Measurements from ENCODE around the gene CD9.

CD9 gene

GRCh38 chr12:6171409-6172015 is 28.7 kb upstream of the CD9 start:
- Mint-ChIP-seq H3K27ac (no peak overlapping the region), H3K4me3 (no peak overlapping the region)
- no peak for ATAC-seq

DNA sequence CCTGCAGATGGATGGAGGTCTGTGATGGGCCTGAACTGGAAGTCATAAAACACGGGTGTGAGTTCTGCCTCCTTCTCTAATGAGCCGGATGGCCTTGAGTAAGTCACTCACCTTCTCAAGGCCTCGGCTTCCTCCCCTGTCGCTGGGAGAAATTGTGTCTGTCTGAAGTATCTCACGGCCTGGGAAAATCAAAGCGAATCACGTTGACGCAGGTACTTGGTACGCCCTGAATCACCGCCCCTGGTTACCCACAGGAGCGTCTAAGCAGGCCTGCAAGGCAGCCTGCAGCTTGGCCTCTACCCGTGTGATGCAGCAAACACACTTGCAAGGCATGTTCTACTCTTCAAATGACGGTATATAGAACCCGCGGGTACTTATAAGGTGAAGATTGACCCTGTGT is 28.1 kb upstream of the CD9 start:
- DNase-seq (no peak), ATAC-seq (no peak)
- Mint-ChIP-seq H3K9me3 (peaks cover 0 to 7% of the 10 kb centered on the region in 2 donors), H3K27me3 (no peaks in the 10 kb centered on the region), H3K27ac (no peak overlapping the region), H3K4me3 (no peak overlapping the region), H3K4me1 (peaks cover 32% of the 10 kb centered on the region)

More at GRCh38 chr12:6171409-6172015, 28.7 kb upstream of the CD9 start:
- Mint-ChIP-seq H3K9me3 (peaks cover 0 to 7% of the 10 kb centered on the region in 2 donors), H3K27me3 (no peaks in the 10 kb centered on the region), H3K4me1 (peaks cover 38% of the 10 kb centered on the region)
- DNase-seq: no peak

- Mint-ChIP-seq H3K27ac (no peak overlapping the region), H3K9me3 (peaks cover 0 to 7% of the 10 kb centered on the region in 2 donors), H3K4me1 (peaks cover 24% of the 10 kb centered on the region), H3K27me3 (no peaks in the 10 kb centered on the region), H3K4me3 (no peak overlapping the region)
- ATAC-seq: no peak
- DNase-seq: no peak
These were observed 27.3 kb upstream of the CD9 start for GRCh38 chr12:6172862-6173261.

DNA sequence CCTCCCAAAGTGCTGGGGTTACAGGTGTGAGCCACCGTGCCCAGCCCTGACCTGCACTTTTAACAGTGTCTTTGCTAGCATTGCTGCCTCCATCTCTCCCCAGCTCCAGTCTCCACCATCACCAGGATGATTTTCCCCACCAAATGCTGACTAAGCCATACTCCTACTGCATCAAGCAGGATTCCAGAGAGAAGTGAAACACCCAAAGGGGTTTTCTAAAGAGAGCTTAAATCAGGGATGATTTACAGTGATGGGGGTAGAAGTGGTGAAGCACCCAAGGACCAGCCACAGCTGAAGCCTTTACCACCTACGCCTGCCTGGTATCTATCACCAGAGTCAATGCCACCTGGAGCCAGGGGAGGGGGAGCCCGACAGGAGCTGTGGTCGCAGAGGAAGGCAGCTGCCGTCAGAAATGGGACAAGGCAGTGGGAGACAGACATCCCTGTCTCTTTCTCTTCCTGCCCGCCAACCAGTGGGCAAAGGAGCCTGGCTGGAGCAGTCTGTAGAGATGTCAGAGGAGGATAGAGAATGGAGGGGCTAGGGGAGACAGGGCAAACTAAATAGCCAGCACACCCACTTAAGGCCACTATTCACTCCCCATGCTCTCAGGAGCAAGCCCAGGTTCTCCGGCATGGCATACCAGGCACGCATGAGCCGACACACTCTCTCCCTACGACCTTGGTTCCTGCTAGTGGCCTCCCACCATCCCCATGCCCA is 22.4 kb upstream of the CD9 start:
- no peak overlapping the region for H3K27ac Mint-ChIP-seq
- ATAC-seq (no peak), DNase-seq (no peak)
- H3K9me3 Mint-ChIP-seq: peaks cover 0 to 5% of the 10 kb centered on the region in 2 donors
- H3K4me3 Mint-ChIP-seq: no peak overlapping the region
- H3K4me1 Mint-ChIP-seq: no peaks in the 10 kb centered on the region
- peaks cover 5% of the 10 kb centered on the region for H3K27me3 Mint-ChIP-seq

- no peak overlapping the region for H3K27ac Mint-ChIP-seq
- no peaks in the 10 kb centered on the region for H3K4me1 Mint-ChIP-seq
- peaks cover 5% of the 10 kb centered on the region for H3K27me3 Mint-ChIP-seq
- no peak for DNase-seq
- ATAC-seq: no peak
- H3K9me3 Mint-ChIP-seq: no peaks in the 10 kb centered on the region
- H3K4me3 Mint-ChIP-seq: no peak overlapping the region
These were observed 21.0 kb upstream of the CD9 start for GRCh38 chr12:6178981-6179761.

GRCh38 chr12:6180268-6181051 is 19.7 kb upstream of the CD9 start:
- Mint-ChIP-seq H3K4me3 (no peak overlapping the region), H3K4me1 (no peaks in the 10 kb centered on the region), H3K27me3 (peaks cover 5% of the 10 kb centered on the region), H3K9me3 (no peaks in the 10 kb centered on the region), H3K27ac (no peak overlapping the region)
- peak; percentile 54 for ATAC-seq
- DNase-seq: no peak

DNA sequence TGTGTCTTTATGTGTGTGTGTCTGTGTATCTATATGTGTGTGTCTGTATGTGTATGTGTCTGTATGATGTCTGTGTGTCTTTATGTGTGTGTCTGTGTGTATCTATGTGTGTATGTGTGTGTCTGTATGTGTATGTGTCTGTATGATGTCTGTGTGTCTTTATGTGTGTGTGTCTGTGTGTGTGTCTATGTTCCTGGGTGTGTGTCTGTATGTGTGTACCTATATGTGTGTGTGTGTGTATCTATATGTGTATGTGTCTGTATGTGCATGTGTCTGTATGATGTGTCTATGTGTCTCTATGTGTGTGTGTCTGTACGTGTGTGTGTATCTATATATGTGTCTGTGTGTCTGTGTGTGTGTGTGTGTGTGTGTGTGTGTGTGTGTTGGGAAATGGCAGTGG is 19.0 kb upstream of the CD9 start:
- no peak overlapping the region for H3K4me3 Mint-ChIP-seq
- H3K4me1 Mint-ChIP-seq: no peaks in the 10 kb centered on the region
- ATAC-seq (no peak), DNase-seq (no peak)
- no peak overlapping the region for H3K27ac Mint-ChIP-seq
- H3K27me3 Mint-ChIP-seq: peaks cover 5% of the 10 kb centered on the region
- no peaks in the 10 kb centered on the region for H3K9me3 Mint-ChIP-seq

DNA sequence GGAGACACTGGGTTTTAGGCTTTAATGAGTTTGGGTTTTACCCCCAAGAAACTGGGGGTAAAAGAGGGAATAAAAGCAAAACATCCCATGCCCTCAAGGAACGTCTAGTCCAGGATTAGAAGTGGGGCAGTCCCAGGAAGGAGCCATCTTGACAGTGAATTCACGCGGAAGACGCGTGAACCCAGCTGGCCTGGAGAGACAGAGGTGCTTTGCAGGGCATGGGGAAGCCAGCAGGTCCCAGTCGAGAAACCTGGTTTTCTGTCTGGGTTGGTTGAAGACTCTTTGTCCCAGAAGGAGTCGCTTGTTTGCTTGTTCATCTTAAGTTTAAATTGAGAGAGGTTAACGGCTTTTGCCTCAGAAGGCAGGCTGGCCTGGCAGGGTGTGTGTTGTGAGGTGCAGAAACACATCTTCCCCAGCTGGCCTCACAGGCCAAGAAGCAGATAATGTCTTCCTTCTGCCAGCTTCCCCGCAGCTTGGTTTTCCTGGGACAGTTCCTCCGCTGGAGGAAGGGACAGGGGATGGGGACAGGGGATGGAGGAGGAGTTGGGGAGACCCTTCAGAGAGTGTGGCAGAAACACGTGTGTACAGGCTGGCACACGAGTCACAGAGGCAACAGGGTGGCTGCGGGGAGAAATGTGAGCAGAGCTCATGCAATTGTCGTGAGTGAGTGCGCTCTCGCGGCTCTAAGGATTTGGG is 18.5 kb upstream of the CD9 start:
- H3K27ac Mint-ChIP-seq: peak overlapping the region in 1 of 2 donors; percentile 19
- peaks cover 5% of the 10 kb centered on the region for H3K27me3 Mint-ChIP-seq
- H3K4me1 Mint-ChIP-seq: no peaks in the 10 kb centered on the region
- H3K4me3 Mint-ChIP-seq: no peak overlapping the region
- H3K9me3 Mint-ChIP-seq: no peaks in the 10 kb centered on the region
- DNase-seq (no peak), ATAC-seq (no peak)

- DNase-seq (no peak), ATAC-seq (no peak)
- Mint-ChIP-seq H3K4me3 (no peak overlapping the region), H3K4me1 (no peaks in the 10 kb centered on the region), H3K27me3 (peaks cover 5% of the 10 kb centered on the region), H3K9me3 (no peaks in the 10 kb centered on the region), H3K27ac (peak overlapping the region in 1 of 2 donors; percentile 60)
These were observed 17.8 kb upstream of the CD9 start for GRCh38 chr12:6182279-6182898.

DNA sequence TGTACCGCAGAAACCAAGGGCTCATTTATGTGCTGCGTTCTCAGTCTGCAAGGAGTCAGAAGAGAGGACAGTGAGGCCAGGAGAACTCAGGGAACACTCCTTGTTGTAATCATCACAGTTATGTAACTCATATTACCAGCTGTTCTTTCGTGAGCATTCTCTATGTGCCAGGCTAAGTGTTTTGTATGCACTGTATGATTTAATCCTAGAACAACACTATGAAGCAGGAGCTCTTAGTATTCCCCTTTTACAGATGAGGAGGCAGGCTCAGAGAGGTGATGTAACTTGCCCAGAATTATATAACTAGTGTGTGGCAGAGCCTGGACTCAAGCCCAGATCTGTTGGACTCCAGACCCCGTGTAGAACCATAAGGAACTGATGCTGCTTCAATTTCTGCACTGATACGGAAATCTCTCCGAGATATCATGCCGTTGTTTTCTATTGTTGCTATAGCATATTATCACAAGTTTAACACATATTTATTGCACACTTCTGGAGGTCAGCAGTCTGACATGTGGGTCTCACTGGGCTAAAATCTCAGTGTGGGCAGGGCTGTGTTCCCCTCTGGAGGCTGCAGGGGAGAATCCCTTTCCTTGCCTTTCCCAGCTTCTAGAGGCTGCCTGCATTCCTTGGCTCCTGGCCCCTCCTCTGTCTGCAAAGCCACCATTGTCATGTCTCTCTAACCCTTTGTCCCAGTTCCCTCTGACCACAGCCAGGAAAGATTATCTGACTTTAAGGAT is 16.3 kb upstream of the CD9 start:
- Mint-ChIP-seq H3K4me3 (no peak overlapping the region), H3K9me3 (no peaks in the 10 kb centered on the region), H3K27ac (no peak overlapping the region), H3K4me1 (peaks cover 6% of the 10 kb centered on the region), H3K27me3 (peaks cover 12% of the 10 kb centered on the region)
- ATAC-seq (no peak), DNase-seq (no peak)

- DNase-seq: no peak
- peaks cover 24% of the 10 kb centered on the region for H3K4me1 Mint-ChIP-seq
- no peak overlapping the region for H3K27ac Mint-ChIP-seq
- no peak overlapping the region for H3K4me3 Mint-ChIP-seq
- H3K9me3 Mint-ChIP-seq: no peaks in the 10 kb centered on the region
- peaks cover 20% of the 10 kb centered on the region for H3K27me3 Mint-ChIP-seq
- no peak for ATAC-seq
These were observed 14.0 kb upstream of the CD9 start for GRCh38 chr12:6185961-6186827.

DNA sequence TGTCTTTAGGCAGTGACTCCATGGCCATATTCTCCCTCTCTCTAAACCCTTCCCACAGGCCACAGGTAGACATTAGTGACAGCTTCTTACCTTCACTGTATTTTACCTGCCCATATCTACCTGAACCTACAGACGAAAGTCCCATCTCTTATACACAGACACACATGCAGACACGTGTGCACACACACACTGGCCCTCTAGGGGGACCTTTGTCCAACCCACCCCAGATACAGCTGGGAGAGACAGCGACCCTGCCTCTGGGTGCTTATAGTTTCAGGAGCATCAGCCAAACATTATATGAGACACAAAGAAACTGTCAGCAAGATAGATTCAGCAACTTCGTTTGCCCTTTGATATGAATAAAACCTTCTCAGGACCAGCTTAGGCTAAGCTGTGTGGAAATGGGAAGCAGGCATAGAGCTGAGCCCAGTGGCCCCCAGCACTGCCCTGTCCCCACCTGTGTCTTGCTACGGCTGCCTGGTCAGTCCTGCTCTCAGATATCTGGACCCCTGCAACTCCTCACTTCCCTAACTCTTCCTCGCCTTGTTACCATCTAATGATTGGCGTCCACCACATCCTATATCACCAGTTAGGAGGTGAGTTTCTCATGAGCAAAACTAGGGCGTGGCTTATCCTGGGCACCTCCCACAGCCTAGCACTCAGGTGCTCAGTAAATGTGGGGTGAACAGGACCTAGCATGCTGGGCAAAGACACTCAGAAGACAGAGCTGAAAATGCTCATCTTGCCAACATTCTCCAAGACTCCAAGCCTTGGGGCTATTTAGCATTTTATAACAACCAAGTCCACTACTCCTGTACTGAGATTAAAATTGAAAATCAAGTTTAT is 12.0 kb upstream of the CD9 start:
- H3K4me3 Mint-ChIP-seq: no peak overlapping the region
- H3K27me3 Mint-ChIP-seq: peaks cover 15% of the 10 kb centered on the region
- DNase-seq (no peak), ATAC-seq (peak; percentile 58)
- H3K27ac Mint-ChIP-seq: no peak overlapping the region
- peaks cover 24% of the 10 kb centered on the region for H3K4me1 Mint-ChIP-seq
- no peaks in the 10 kb centered on the region for H3K9me3 Mint-ChIP-seq

DNA sequence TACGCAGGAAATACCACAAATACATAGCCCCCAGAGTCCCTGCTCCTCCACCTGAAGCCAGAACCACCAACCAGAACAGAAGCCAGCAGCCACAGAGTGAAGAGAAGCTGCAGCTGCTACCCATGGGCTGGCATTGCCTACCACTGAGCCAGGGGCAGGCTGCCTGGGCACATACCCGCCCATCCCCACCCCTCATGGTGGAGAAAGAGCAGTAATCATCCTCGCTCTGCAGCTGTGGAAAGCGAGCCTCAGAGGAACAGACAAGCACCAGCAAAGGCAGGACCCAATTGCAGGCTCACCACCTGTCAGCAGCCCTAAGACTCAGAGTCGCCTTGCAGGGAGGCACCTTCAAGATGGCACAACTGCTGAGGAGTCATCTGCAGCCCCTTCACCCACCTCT is 11.2 kb upstream of the CD9 start:
- DNase-seq: no peak
- peaks cover 24% of the 10 kb centered on the region for H3K4me1 Mint-ChIP-seq
- ATAC-seq: peak; percentile 33
- peaks cover 21% of the 10 kb centered on the region for H3K27me3 Mint-ChIP-seq
- no peak overlapping the region for H3K27ac Mint-ChIP-seq
- no peak overlapping the region for H3K4me3 Mint-ChIP-seq
- H3K9me3 Mint-ChIP-seq: no peaks in the 10 kb centered on the region

Data from stimulated activated naive CD8-positive, alpha-beta T cell treated with anti-CD3 and anti-CD28 coated beads, Interleukin-15, amount 100 ng/mL, for 72 hours (primary cell).